ENCODE data around the gene ARL13B.

- TF ChIP-seq POLR2A (IDR thresholded peaks at IDR 0.05), result no peak
- no peak for TF ChIP-seq CTCF (IDR thresholded peaks at IDR 0.05)
- no peak for TF ChIP-seq EP300 (IDR thresholded peaks at IDR 0.05)
Measured at GRCh38 chr3:94063496-94064119, 83.7 kb downstream of the ARL13B start.
